Stimulated activated naive B cell treated with anti-CD40 and anti-IgM and Interleukin-4, amounts not matched to agents 10 μg/mL and 1 μg/mL and 100 μg/mL, for 72 hours (primary cell): ENCODE results near the gene HIGD1B.

ENCODE experiments used
- ATAC-seq, 2 donors: fragments of 150-1000 bp; cut with Tn5 transposase; replicated peaks; 2 replicates each; pipeline ENCODE4 v1.10.0; 2021; ENCODE audit warnings: moderate library complexity in 1 of 2
- DNase-seq: peaks from one replicate; pipeline ENCODE4 v3.0.0; 2021
- H3K27ac Mint-ChIP-seq: one replicate; pipeline ENCODE4 v1.8.0; 2022; ENCODE audit warnings: mild to moderate bottlenecking, mixed read lengths
- H3K27me3 Mint-ChIP-seq, 2 donors: one replicate each; pipeline ENCODE4 v1.8.0; 2022; ENCODE audit warnings: mixed read lengths in 2 of 2
- H3K36me3 Mint-ChIP-seq, 2 donors: one replicate each; pipeline ENCODE4 v1.8.0; 2022; ENCODE audit warnings: mixed read lengths in 2 of 2, mild to moderate bottlenecking in 1 of 2
- H3K4me1 Mint-ChIP-seq, 2 donors: one replicate each; pipeline ENCODE4 v1.8.0; 2022; ENCODE audit warnings: mixed read lengths in 2 of 2, mild to moderate bottlenecking in 1 of 2
- H3K4me3 Mint-ChIP-seq, 2 donors: one replicate each; pipeline ENCODE4 v1.8.0; 2022; ENCODE audit warnings: mild to moderate bottlenecking in 2 of 2, mixed read lengths in 2 of 2, moderate library complexity in 1 of 2
- H3K9me3 Mint-ChIP-seq, 2 donors: one replicate each; pipeline ENCODE4 v1.8.0; 2022; ENCODE audit warnings: mixed read lengths in 2 of 2, mild to moderate bottlenecking in 1 of 2

Gene HIGD1B

DNA sequence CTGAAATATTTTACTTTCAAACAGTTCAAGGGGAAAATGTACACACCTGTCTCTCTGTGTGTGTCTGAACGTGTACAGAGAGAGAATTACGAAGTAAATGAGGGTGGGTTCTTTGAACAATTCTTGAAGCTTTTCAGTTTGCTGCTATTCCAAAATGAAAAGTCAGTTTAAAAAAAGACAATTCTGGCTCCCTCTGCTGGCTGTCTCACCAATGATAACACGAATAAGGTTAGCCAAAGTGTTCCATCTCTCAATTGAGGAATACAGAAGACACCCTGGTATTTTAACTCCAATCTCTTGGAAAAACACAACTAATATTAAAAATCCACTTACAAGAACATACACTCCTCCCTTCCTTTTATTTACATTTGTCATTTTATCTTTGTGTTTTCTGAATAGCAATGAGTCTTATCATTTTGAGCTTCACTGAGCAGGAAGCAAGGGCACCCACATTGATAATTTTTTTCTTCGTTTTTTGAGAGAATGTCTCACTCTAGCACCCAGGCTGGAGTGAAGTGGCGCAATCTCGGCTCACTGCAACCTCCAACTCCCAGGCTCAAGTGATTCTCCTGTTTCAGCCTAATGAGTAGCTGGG, 31.0 kb downstream of the HIGD1B start:
- H3K4me3 Mint-ChIP-seq: no peak overlapping the region
- no peaks in the 10 kb centered on the region for H3K9me3 Mint-ChIP-seq
- no peak overlapping the region for H3K27ac Mint-ChIP-seq
- ATAC-seq (no peak), DNase-seq (no peak)
- H3K27me3 Mint-ChIP-seq: no peaks in the 10 kb centered on the region
- H3K36me3 Mint-ChIP-seq: peaks cover 34 to 64% of the 10 kb centered on the region in 2 donors
- no peaks in the 10 kb centered on the region for H3K4me1 Mint-ChIP-seq

- H3K27me3 Mint-ChIP-seq: no peaks in the 10 kb centered on the region
- ATAC-seq: no peak
These were observed 31.7 kb downstream of the HIGD1B start for GRCh38 chr17:44879376-44879775.

DNA sequence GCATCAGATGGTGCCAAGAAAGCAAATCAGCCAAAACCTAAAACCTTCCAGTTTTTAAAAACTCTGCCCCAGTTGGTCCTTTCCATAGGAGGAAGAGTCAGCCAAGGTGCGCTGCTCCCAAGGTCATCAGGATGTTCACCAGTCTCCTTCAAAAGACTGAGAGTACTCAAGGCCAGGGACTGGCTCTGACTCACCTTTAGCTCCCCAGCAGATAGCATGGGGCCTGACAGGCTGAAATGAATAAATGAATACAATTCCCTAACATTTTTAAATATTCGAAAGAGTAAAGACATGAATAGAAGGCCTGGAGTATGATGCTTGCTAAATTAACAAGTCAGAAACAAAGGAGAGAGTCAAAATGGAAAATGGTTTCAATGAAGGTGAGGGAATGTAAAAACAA, 32.4 kb downstream of the HIGD1B start:
- no peak overlapping the region for H3K4me3 Mint-ChIP-seq
- peaks cover 39 to 69% of the 10 kb centered on the region in 2 donors for H3K36me3 Mint-ChIP-seq
- DNase-seq (no peak), ATAC-seq (no peak)
- no peak overlapping the region for H3K27ac Mint-ChIP-seq
- no peaks in the 10 kb centered on the region for H3K9me3 Mint-ChIP-seq
- no peaks in the 10 kb centered on the region for H3K4me1 Mint-ChIP-seq
- H3K27me3 Mint-ChIP-seq: no peaks in the 10 kb centered on the region

More at GRCh38 chr17:44879376-44879775, 31.7 kb downstream of the HIGD1B start:
- no peaks in the 10 kb centered on the region for H3K4me1 Mint-ChIP-seq
- no peak for DNase-seq
- no peak overlapping the region for H3K4me3 Mint-ChIP-seq
- no peak overlapping the region for H3K27ac Mint-ChIP-seq
- no peaks in the 10 kb centered on the region for H3K9me3 Mint-ChIP-seq
- H3K36me3 Mint-ChIP-seq: peaks cover 36 to 62% of the 10 kb centered on the region in 2 donors

- Mint-ChIP-seq H3K36me3 (peaks cover 43 to 68% of the 10 kb centered on the region in 2 donors), H3K27me3 (no peaks in the 10 kb centered on the region), H3K9me3 (no peaks in the 10 kb centered on the region), H3K27ac (no peak overlapping the region), H3K4me3 (no peak overlapping the region), H3K4me1 (no peaks in the 10 kb centered on the region)
- no peak for DNase-seq
- no peak for ATAC-seq
These were observed 33.5 kb downstream of the HIGD1B start for GRCh38 chr17:44881145-44881544.

- Mint-ChIP-seq H3K27ac (no peak overlapping the region), H3K36me3 (peaks cover 31 to 45% of the 10 kb centered on the region in 2 donors), H3K4me1 (peaks cover 2 to 7% of the 10 kb centered on the region in 2 donors), H3K27me3 (no peaks in the 10 kb centered on the region), H3K4me3 (no peak overlapping the region), H3K9me3 (no peaks in the 10 kb centered on the region)
- ATAC-seq: no peak
- no peak for DNase-seq
These were observed 37.3 kb downstream of the HIGD1B start for GRCh38 chr17:44884941-44885340.

- Mint-ChIP-seq H3K27ac (no peak overlapping the region), H3K9me3 (no peaks in the 10 kb centered on the region), H3K4me3 (no peak overlapping the region), H3K4me1 (peaks cover 5 to 7% of the 10 kb centered on the region in 2 donors), H3K36me3 (peaks cover 27 to 40% of the 10 kb centered on the region in 2 donors), H3K27me3 (no peaks in the 10 kb centered on the region)
- no peak for ATAC-seq
- DNase-seq: no peak
These were observed 39.3 kb downstream of the HIGD1B start for GRCh38 chr17:44887016-44887415.

DNA sequence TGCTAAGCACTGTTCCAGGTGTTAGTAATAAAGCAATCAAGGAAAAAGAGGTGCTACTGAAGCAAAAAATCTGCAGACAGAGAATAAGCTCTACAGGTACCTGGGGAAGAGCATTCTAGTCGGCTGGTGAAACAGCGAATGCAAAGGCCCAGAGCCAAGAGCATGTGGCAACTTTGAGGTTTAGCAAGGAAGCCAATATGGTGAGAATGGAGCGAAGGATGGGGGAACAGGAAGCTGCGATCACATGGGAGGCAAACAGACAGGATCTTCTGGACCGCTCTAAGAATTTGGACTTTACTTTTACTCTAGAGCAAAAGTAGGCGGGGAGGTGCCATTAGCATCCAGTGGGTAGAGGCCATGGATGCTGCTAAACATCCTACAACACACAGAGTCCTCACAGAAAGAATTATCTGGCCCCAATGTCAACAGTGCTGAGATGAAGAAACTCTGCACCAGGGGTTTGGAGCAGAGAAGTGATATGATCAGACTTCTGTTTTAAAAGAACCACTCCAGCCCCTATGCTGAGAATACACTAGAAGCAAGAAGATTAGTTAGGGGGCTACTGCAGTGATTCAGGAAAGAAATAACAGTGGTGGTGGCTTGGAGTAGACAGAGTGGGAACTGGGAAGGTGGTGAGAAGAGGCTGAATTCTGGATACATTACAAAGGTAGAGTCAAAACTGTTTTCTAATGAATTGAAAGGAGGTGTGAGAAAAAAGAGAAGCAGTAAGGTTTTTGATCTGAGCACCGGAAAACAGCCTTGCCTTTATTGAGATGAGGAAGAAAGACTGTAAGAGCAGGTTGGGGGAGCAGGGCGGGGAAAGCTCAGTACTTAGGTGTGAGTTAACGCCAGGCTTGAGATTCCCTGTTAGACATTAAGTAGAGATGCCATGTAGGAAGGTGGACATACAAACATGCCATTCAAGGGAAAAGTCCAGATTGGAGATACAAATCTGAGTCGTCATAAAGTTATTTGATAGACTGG, 40.6 kb downstream of the HIGD1B start:
- Mint-ChIP-seq H3K9me3 (no peaks in the 10 kb centered on the region), H3K36me3 (peaks cover 22 to 29% of the 10 kb centered on the region in 2 donors), H3K4me1 (peaks cover 6 to 7% of the 10 kb centered on the region in 2 donors), H3K27me3 (no peaks in the 10 kb centered on the region), H3K4me3 (no peak overlapping the region), H3K27ac (no peak overlapping the region)
- no peak for DNase-seq
- peak; percentile 47 to 54 for ATAC-seq

DNA sequence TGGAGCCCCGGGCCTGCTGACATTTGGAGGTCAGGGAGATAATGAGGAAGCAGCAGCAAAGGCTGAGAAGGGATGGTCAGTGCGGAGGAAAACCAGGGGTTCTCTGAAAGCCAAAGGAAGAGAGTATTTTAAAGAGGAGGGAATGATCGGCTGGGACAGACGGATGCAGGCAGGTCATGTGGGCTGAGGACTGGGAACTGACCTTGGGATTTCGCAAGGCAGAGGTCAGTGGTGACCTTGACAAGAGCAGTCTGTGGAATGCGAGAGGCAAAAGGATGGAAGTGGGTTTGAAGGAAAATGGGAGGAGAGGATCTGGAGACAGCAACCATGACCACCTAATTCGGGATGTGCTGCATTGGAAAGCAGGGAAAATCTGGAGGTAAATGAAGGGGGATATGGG, 41.3 kb downstream of the HIGD1B start:
- H3K27ac Mint-ChIP-seq: no peak overlapping the region
- peaks cover 7% of the 10 kb centered on the region in 2 donors for H3K4me1 Mint-ChIP-seq
- no peak overlapping the region for H3K4me3 Mint-ChIP-seq
- no peaks in the 10 kb centered on the region for H3K9me3 Mint-ChIP-seq
- no peak for ATAC-seq
- DNase-seq: no peak
- no peaks in the 10 kb centered on the region for H3K27me3 Mint-ChIP-seq
- peaks cover 19 to 24% of the 10 kb centered on the region in 2 donors for H3K36me3 Mint-ChIP-seq

DNA sequence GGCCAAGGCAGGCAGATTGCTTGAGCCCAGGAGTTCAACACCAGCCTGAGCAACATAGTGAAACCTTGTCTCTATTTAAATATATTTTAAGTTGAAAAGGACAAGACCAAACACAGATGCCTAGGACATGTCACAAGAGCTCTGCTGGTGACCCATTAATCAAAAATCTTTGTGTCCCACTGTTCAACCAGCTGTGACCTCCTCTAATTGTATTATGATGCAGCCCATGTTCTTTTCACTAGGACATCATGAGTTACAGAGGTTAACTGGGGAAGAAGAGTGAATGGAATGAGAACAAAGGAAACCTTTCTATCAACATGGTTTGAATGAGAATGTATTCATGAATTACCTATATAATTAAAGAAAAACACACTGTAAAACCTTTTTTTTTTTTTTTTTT, 44.6 kb downstream of the HIGD1B start:
- Mint-ChIP-seq H3K27ac (no peak overlapping the region), H3K27me3 (no peaks in the 10 kb centered on the region), H3K9me3 (no peaks in the 10 kb centered on the region), H3K4me3 (no peak overlapping the region), H3K36me3 (peaks cover 18 to 19% of the 10 kb centered on the region in 2 donors), H3K4me1 (peaks cover 11 to 13% of the 10 kb centered on the region in 2 donors)
- DNase-seq: no peak
- no peak for ATAC-seq

DNA sequence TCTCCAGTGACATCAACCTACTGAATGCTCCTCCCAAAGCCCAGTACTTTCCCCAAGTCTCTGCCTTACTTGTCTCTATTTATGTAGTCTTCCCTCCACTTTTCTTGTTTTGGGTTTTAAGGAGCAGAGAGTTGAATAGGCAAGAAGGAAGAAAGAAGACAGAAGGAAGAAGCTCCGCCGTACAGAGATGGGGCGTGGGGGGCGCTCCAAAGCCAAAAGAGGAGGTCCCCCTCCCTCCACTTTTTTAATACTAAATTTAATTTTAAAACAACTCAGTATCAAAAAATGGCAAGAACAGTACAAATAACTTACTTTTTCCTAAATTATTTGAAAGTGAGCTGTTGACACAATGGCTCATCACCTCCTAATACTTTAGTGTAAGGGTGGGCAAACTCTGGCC, 47.0 kb downstream of the HIGD1B start:
- Mint-ChIP-seq H3K36me3 (peaks cover 19 to 22% of the 10 kb centered on the region in 2 donors), H3K27me3 (no peaks in the 10 kb centered on the region), H3K4me3 (no peak overlapping the region), H3K4me1 (peaks cover 17 to 24% of the 10 kb centered on the region in 2 donors), H3K9me3 (no peaks in the 10 kb centered on the region), H3K27ac (no peak overlapping the region)
- ATAC-seq (no peak), DNase-seq (no peak)

- H3K9me3 Mint-ChIP-seq: no peaks in the 10 kb centered on the region
- peaks cover 15 to 23% of the 10 kb centered on the region in 2 donors for H3K36me3 Mint-ChIP-seq
- DNase-seq: no peak
- peaks cover 15 to 33% of the 10 kb centered on the region in 2 donors for H3K4me1 Mint-ChIP-seq
- peak overlapping the region; percentile 86 to 87 for H3K4me3 Mint-ChIP-seq
- peak overlapping the region; percentile 100 for H3K27ac Mint-ChIP-seq
- ATAC-seq: no peak
- peaks cover 0 to 16% of the 10 kb centered on the region in 2 donors for H3K27me3 Mint-ChIP-seq
These were observed 51.0 kb downstream of the HIGD1B start for GRCh38 chr17:44898768-44899073.

- peak within 1 kb of the TSS; percentile 86 to 87 for H3K4me3 Mint-ChIP-seq
- peaks cover 0 to 16% of the 10 kb centered on the region in 2 donors for H3K27me3 Mint-ChIP-seq
- ATAC-seq (peak; percentile 89 to 94), DNase-seq (peak; percentile 90)
- peak within 1 kb of the TSS; percentile 100 for H3K27ac Mint-ChIP-seq
- peaks cover 15 to 23% of the 10 kb centered on the region in 2 donors for H3K36me3 Mint-ChIP-seq
- H3K4me1 Mint-ChIP-seq: peaks cover 15 to 33% of the 10 kb centered on the region in 2 donors
- H3K9me3 Mint-ChIP-seq: no peaks in the 10 kb centered on the region
These were observed 51.5 kb downstream of the HIGD1B start, which contains the start of gene EFTUD2 for GRCh38 chr17:44899074-44899782. Gene EFTUD2, minus strand, starts transcription at chr17:44899445. Its CDS starts 4,924 bp downstream, at chr17:44894521.
